Activated CD8-positive, alpha-beta T cell treated with anti-CD3 and anti-CD28 coated beads for 36 hours (primary cell): ENCODE measurements around the gene NELFE. TPM values are rescaled to one million over a fixed set of nuclear protein-coding genes. Genes with fewer than 3 reads are reported as not detected.

Experiments used
- ATAC-seq: fragments of 200-7000 bp; cut with Tn5 transposase; one replicate; pipeline ENCODE4 v1.10.0; 2021; ENCODE audit warnings: mild to moderate bottlenecking, moderate library complexity
- CTCF ChIA-PET: fragments of 350-600 bp; sonication (Branson Sonifier 250); formaldehyde crosslinking; loops from one replicate; lab custom pipeline; 2021; ENCODE audit warnings: antibody characterized with exemption; lab: Charles Lee
- POLR2A ChIA-PET: fragments of 350-600 bp; sonication (Branson Sonifier 250); formaldehyde crosslinking; loops from one replicate; lab custom pipeline; 2021; ENCODE audit warnings: antibody characterized with exemption; lab: Charles Lee
- DNase-seq: peaks from one replicate; pipeline ENCODE4 v3.0.0-alpha.2; 2020
- H3K27ac Mint-ChIP-seq: one replicate; pipeline ENCODE4 v1.8.0; 2021; ENCODE audit warnings: mild to moderate bottlenecking, mixed read lengths
- H3K27me3 Mint-ChIP-seq: one replicate; pipeline ENCODE4 v1.8.0; 2021; ENCODE audit warnings: mixed read lengths
- H3K36me3 Mint-ChIP-seq: one replicate; pipeline ENCODE4 v1.8.0; 2021; ENCODE audit warnings: low read depth, mixed read lengths
- H3K4me1 Mint-ChIP-seq: one replicate; pipeline ENCODE4 v1.8.0; 2021; ENCODE audit warnings: low read depth, mixed read lengths
- H3K4me3 Mint-ChIP-seq: one replicate; pipeline ENCODE4 v1.8.0; 2021; ENCODE audit warnings: mild to moderate bottlenecking, moderate library complexity, mixed read lengths
- H3K9me3 Mint-ChIP-seq: one replicate; pipeline ENCODE4 v1.8.0; 2021; ENCODE audit warnings: mixed read lengths
- intact Hi-C: fragments of 100-400 bp; cut with micrococcal nuclease; formaldehyde crosslinking; loops from one replicate; pipeline ENCODE4 v1.10.0; 2022
- total RNA-seq, 2 experiments: library from RNA; stranded (reverse); gene quantifications; one replicate each; pipeline ENCODE4 v1.2.3, GENCODE V29; 2021
- TF ChIP-seq, protein P1 (sequence below): fragments of 200-600 bp; IDR thresholded peaks from one replicate; pipeline ENCODE4 v1.8.0; 2022; ENCODE audit warnings: antibody characterized with exemption, mild to moderate bottlenecking

The NELFE gene
- total RNA-seq, 2 experiments from 2014 or later, result 60.5 to 61.0 TPM

DNA sequence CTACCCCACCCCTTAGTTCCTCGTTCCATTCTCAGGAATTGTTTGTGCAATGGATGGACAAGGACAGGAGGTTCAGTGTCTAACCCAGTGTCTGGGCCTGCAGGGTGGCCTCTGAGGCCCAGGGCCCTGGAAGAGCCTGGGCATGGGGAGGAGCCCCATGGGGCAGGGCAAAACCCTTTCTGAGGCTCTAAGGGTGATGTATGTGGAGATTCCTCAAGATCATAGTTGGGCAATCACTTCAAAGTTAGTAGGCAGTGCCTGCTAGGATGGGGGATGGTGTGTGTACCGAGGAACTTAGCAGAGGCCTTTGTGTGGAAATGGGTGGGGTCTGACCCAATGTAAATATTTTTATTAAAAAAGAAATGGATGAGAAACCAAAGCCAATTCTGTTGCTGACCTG is 38.0 kb downstream of the NELFE start:
- CTCF ChIA-PET, result interaction anchor here (0.9 to 2.7 kb wide), 2 partner anchors 31 to 32 kb away, joined by 3 to 10 read pairs; no protein-coding TSS in a partner anchor

DNA sequence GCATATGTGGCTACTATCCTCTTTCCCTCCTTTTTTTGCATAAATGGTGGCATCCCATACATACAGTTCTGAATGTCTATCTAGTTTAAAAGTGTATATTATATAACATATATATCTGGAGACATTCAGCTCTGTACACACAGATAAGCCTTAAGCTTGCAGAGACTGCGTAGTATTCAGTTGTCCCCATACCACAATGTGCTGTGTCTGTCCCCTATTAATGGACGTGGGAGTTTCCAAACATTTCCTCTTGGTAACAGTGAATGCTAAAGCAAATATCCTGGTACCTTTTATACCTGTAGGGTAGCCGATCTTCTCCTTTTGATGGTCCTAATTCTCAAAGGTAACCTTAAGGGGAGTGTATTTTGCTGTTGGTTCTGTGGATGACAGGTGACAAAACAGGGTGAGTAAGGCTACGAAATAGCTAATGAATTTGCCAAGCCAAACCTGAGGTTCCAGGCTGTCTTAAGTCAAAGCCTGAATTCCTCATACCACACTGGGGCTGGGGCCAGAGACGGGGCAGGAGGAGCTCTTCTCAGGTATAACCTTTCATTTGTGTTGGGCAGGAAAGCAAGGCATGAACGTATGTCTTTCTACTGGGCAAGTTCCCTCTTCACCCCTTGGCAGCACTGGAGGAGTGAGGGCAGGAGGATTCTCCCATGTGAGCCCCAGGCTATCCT is 39.0 kb downstream of the NELFE start:
- Mint-ChIP-seq H3K4me3 (no peak overlapping the region), H3K36me3 (no peaks in the 10 kb centered on the region), H3K27ac (no peak overlapping the region), H3K27me3 (peaks cover 4% of the 10 kb centered on the region), H3K9me3 (no peaks in the 10 kb centered on the region), H3K4me1 (no peaks in the 10 kb centered on the region)
- ChIA-PET CTCF (interaction anchor here (2.7 kb wide), 1 partner anchor 32 kb away, joined by 10 read pairs; no protein-coding TSS in a partner anchor), POLR2A (interaction anchor here (0.6 kb wide), 1 partner anchor 226 kb away, joined by 3 read pairs; no protein-coding TSS in a partner anchor)
- TF ChIP-seq, protein P1, sequence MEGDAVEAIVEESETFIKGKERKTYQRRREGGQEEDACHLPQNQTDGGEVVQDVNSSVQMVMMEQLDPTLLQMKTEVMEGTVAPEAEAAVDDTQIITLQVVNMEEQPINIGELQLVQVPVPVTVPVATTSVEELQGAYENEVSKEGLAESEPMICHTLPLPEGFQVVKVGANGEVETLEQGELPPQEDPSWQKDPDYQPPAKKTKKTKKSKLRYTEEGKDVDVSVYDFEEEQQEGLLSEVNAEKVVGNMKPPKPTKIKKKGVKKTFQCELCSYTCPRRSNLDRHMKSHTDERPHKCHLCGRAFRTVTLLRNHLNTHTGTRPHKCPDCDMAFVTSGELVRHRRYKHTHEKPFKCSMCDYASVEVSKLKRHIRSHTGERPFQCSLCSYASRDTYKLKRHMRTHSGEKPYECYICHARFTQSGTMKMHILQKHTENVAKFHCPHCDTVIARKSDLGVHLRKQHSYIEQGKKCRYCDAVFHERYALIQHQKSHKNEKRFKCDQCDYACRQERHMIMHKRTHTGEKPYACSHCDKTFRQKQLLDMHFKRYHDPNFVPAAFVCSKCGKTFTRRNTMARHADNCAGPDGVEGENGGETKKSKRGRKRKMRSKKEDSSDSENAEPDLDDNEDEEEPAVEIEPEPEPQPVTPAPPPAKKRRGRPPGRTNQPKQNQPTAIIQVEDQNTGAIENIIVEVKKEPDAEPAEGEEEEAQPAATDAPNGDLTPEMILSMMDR, result no peak
- DNase-seq, result no peak
- no peak for ATAC-seq
- intact Hi-C loops, result no loop called here

More for the DNA sequence above, 38.0 kb downstream of the NELFE start:
- intact Hi-C loops, result no loop called here
- Mint-ChIP-seq H3K4me3 (no peak overlapping the region), H3K4me1 (no peaks in the 10 kb centered on the region), H3K27me3 (peaks cover 3% of the 10 kb centered on the region), H3K27ac (no peak overlapping the region), H3K36me3 (no peaks in the 10 kb centered on the region), H3K9me3 (no peaks in the 10 kb centered on the region)
- DNase-seq, result no peak
- TF ChIP-seq, protein P1, result no peak
- ATAC-seq, result no peak
- POLR2A ChIA-PET, result interaction anchor here (1.2 kb wide), 1 partner anchor 161 kb away, joined by 3 read pairs; no protein-coding TSS in a partner anchor

DNA sequence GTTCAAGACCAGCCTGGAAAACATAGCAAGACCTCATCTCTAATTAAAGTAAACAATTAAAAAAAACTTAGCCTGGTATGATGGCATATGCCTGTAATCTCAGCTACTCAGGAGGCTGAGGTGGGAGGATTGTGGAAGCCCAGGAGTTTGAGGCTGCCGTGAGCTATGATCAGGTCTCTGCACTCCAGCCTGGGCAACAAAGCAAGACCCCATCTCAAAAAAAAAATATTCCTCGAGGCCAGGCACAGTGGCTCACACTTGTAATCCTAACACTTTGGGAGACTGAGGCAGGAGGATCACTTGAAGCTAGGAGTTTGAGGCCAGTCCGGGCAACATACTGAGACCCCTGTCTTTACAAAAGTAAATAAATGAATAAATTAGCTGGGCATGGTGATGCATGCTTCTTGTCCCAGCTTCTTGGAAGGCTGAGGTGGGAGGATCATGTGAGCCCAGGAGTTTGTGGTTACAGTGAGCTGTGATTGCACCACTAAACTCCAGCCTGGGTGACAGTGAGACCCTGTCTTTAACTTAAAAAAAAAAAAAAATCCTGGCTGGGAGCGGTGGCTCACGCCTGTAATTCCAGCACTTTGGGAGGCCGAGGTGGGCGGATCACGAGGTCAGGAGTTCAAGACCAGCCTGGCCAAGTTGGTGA is 40.6 kb downstream of the NELFE start:
- peaks cover 4% of the 10 kb centered on the region for H3K27me3 Mint-ChIP-seq
- TF ChIP-seq, protein P1, result no peak
- ChIA-PET CTCF (interaction anchor here (1.1 to 1.2 kb wide), 2 partner anchors 20 to 34 kb away, joined by 3 to 5 read pairs; no protein-coding TSS in a partner anchor), POLR2A (interaction anchor here (0.6 to 1.2 kb wide), 2 partner anchors 10 to 141 kb away, joined by 3 read pairs; partner anchors contain the start of gene VWA7)
- H3K4me3 Mint-ChIP-seq, result no peak overlapping the region
- DNase-seq (no peak), ATAC-seq (no peak)
- H3K36me3 Mint-ChIP-seq, result no peaks in the 10 kb centered on the region
- H3K9me3 Mint-ChIP-seq, result no peaks in the 10 kb centered on the region
- intact Hi-C loops, result no loop called here
- no peaks in the 10 kb centered on the region for H3K4me1 Mint-ChIP-seq
- H3K27ac Mint-ChIP-seq, result no peak overlapping the region

DNA sequence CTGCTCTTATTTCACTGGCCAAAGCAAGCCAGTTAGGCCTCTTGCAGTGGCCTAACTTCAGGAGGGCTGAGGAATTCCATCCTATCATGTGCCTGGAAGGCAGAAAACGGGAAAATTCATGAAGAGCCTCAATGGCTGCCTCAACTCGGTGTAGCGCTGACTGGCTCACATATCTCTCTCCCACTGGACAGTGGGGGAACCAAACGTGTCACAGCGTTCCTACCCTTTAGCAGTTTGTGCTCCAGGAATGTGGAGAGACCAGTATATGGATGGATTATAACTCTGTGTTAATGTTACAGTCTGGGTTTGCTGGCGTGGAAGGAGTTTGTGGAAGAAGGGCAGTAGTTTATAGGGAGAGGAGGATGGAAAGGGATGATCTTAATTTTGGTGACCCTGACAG is 43.0 kb downstream of the NELFE start:
- H3K4me3 Mint-ChIP-seq, result no peak overlapping the region
- ChIA-PET CTCF (interaction anchor here (1.1 kb wide), 1 partner anchor 12 kb away, joined by 3 read pairs; no protein-coding TSS in a partner anchor), POLR2A (no interaction called here)
- H3K4me1 Mint-ChIP-seq, result peaks cover 8% of the 10 kb centered on the region
- intact Hi-C loops, result no loop called here
- ATAC-seq (no peak), DNase-seq (no peak)
- H3K27me3 Mint-ChIP-seq, result peaks cover 4% of the 10 kb centered on the region
- H3K27ac Mint-ChIP-seq, result no peak overlapping the region
- H3K9me3 Mint-ChIP-seq, result no peaks in the 10 kb centered on the region
- TF ChIP-seq, protein P1, result no peak
- no peaks in the 10 kb centered on the region for H3K36me3 Mint-ChIP-seq
